Vagina (tissue), 2 donors: ENCODE data around the gene BCKDK.

Experiments
- CTCF ChIP-seq, 3 experiments: fragments of 450-650 bp in 2 of 3; fragments of 200-600 bp in 1 of 3; sonication (generic) in 1 of 3; IDR thresholded peaks; one replicate each; pipeline ENCODE4 v1.5.1; 2017 to 2019; ENCODE audit warnings: antibody characterized with exemption in 3 of 3, mild to moderate bottlenecking in 2 of 3, moderate library complexity in 2 of 3
- POLR2A ChIP-seq, 2 donors: fragments of 450-650 bp; IDR thresholded peaks; one replicate each; pipeline ENCODE4 v1.6.1; 2017; ENCODE audit warnings: antibody characterized with exemption in 2 of 2, mild to moderate bottlenecking in 2 of 2, moderate library complexity in 2 of 2

- TF ChIP-seq CTCF (IDR thresholded peaks at IDR 0.05) (no peak), POLR2A (IDR thresholded peaks at IDR 0.05) (no peak)
Measured at GRCh38 chr16:31132303-31132979, 24.3 kb downstream of the BCKDK start.
